Endothelial cell of umbilical vein (primary cell): ENCODE results near the gene EVI5. TPM values are rescaled to one million over a fixed set of nuclear protein-coding genes. Genes with fewer than 3 reads are reported as not detected.

ENCODE experiments used
- BruUV-seq: library from RNA; stranded (reverse); fragments of 400-500 nt; replicated peaks from 2 replicates; lab custom pipeline; 2021; lab: Mats Ljungman, UMichigan
- CTCF ChIA-PET: fragments of 300-600, 350-600 bp; sonication (Branson Sonifier 250); formaldehyde crosslinking; loops from one replicate; lab custom pipeline; 2021; ENCODE audit warnings: antibody characterized with exemption, inconsistent platforms; lab: Charles Lee
- POLR2A ChIA-PET: fragments of 300-600, 350-600 bp; sonication (Branson Sonifier 250); formaldehyde crosslinking; loops from one replicate; lab custom pipeline; 2021; ENCODE audit warnings: antibody characterized with exemption, inconsistent platforms; lab: Charles Lee
- DNase-seq: peaks from one replicate; pipeline ENCODE4 v3.0.0-alpha.2; 2011; ENCODE audit warnings: low read depth, low spot score
- FAIRE-seq: peaks from 2 replicates; lab custom pipeline; 2011; peaks lifted over from hg19 to GRCh38; lab: Jason Lieb, UNC
- H2AFZ ChIP-seq: 2 replicates; pipeline ENCODE4 v1.6.0; 2012; ENCODE audit warnings: low read depth, low read length, control low read depth, inconsistent platforms
- H3K27ac ChIP-seq: 2 replicates; pipeline ENCODE4 v1.5.1; 2011; ENCODE audit warnings: low read depth, mild to moderate bottlenecking, control low read depth, low read length, moderate library complexity; ENCODE audit not compliant: insufficient read depth
- H3K27me3 ChIP-seq, 2 experiments: 2 replicates each; pipeline versions ENCODE4 v1.6.0 to v1.6.1; 2011; ENCODE audit warnings: low read length in 2 of 2, mixed read lengths in 1 of 2; ENCODE audit not compliant: control insufficient read depth in 2 of 2, insufficient read depth in 2 of 2
- H3K36me3 ChIP-seq, 2 experiments: 2 replicates in 1 of 2; 3 replicates in 1 of 2; pipeline ENCODE4 v1.5.1; 2011; ENCODE audit warnings: low read length in 2 of 2, mild to moderate bottlenecking in 1 of 2, moderate library complexity in 1 of 2; ENCODE audit not compliant: control insufficient read depth in 2 of 2, insufficient read depth in 2 of 2; ENCODE audit errors: extremely low read depth in 1 of 2
- H3K4me1 ChIP-seq: 3 replicates; pipeline ENCODE4 v1.5.1; 2011; ENCODE audit warnings: mild to moderate bottlenecking, low read length; ENCODE audit not compliant: control insufficient read depth, insufficient read depth; ENCODE audit errors: extremely low read depth
- H3K4me2 ChIP-seq: 2 replicates; pipeline ENCODE4 v1.6.1; 2011; ENCODE audit warnings: low read length, control low read depth, mixed read lengths; ENCODE audit not compliant: insufficient read depth
- H3K4me3 ChIP-seq, 3 experiments: fragments of 200-600 bp in 1 of 3; sonication (generic), shearing (Covaris generic) in 1 of 3; replicated peaks in 1 of 3; 2 replicates each; pipeline ENCODE4 v1.5.1; 2011 to 2016; ENCODE audit warnings: control low read depth in 3 of 3, low read length in 3 of 3, mild to moderate bottlenecking in 2 of 3, inconsistent platforms in 1 of 3, low read depth in 1 of 3, moderate library complexity in 1 of 3; ENCODE audit not compliant: insufficient read depth in 1 of 3
- H3K79me2 ChIP-seq: 2 replicates; pipeline ENCODE4 v1.6.0; 2012; ENCODE audit warnings: low read length, inconsistent platforms; ENCODE audit not compliant: control insufficient read depth, insufficient read depth
- H3K9ac ChIP-seq: replicated peaks from 2 replicates; pipeline ENCODE3; 2011; ENCODE audit warnings: low read length, control low read depth; ENCODE audit not compliant: insufficient read depth; ENCODE audit errors: extremely low read depth
- H3K9me1 ChIP-seq: replicated peaks from 3 replicates; pipeline ENCODE4 v1.6.0; 2011; ENCODE audit warnings: mild to moderate bottlenecking, low read length; ENCODE audit not compliant: control insufficient read depth, insufficient read depth; ENCODE audit errors: extremely low read depth
- H3K9me3 ChIP-seq: replicated peaks from 2 replicates; pipeline ENCODE4 v1.5.1; 2012; ENCODE audit warnings: low read length, inconsistent platforms; ENCODE audit not compliant: control insufficient read depth, insufficient read depth
- H4K20me1 ChIP-seq: replicated peaks from 2 replicates; pipeline ENCODE3; 2011; ENCODE audit warnings: mild to moderate bottlenecking, low read length; ENCODE audit not compliant: control insufficient read depth, insufficient read depth; ENCODE audit errors: extremely low read depth
- CTCF ChIP-seq, 2 donors: IDR thresholded peaks; 1 replicate in 1 of 2; 2 replicates in 1 of 2; pipeline ENCODE4 v1.5.1; 2011; ENCODE audit warnings: low read length in 2 of 2, mild to moderate bottlenecking in 2 of 2, moderate library complexity in 2 of 2, control low read depth in 1 of 2, inconsistent platforms in 1 of 2, low read depth in 1 of 2; ENCODE audit not compliant: insufficient read depth in 1 of 2; ENCODE audit errors: extremely low read depth in 1 of 2
- EZH2 ChIP-seq: IDR thresholded peaks from 2 replicates; pipeline ENCODE4 v1.6.1; 2012; ENCODE audit warnings: borderline replicate concordance, low read depth, mild to moderate bottlenecking, moderate library complexity, low read length, inconsistent platforms; ENCODE audit not compliant: severe bottlenecking
- FOS ChIP-seq: IDR thresholded peaks from 2 replicates; pipeline ENCODE4 v1.6.1; 2011; ENCODE audit warnings: mild to moderate bottlenecking, low read length, moderate library complexity, borderline replicate concordance; ENCODE audit not compliant: insufficient read depth
- GATA2 ChIP-seq: IDR thresholded peaks from 2 replicates; pipeline ENCODE4 v1.7.0; 2011; ENCODE audit warnings: low read depth, mild to moderate bottlenecking, moderate library complexity, mixed read lengths, low read length; ENCODE audit not compliant: insufficient read length, insufficient read depth
- JUN ChIP-seq: IDR thresholded peaks from 2 replicates; pipeline ENCODE4 v1.6.1; 2011; ENCODE audit warnings: borderline replicate concordance, low read depth; ENCODE audit not compliant: insufficient read length, insufficient read depth
- MAX ChIP-seq: IDR thresholded peaks from 2 replicates; pipeline ENCODE4 v1.6.1; 2011; ENCODE audit not compliant: insufficient read depth, insufficient read length
- MYC ChIP-seq: IDR thresholded peaks from one replicate; pipeline ENCODE4 v1.6.1; 2011; ENCODE audit warnings: mild to moderate bottlenecking, low read depth, low read length
- POLR2A ChIP-seq: IDR thresholded peaks from 2 replicates; pipeline ENCODE4 v1.6.1; 2012; ENCODE audit warnings: low read depth, mild to moderate bottlenecking, control low read depth, low read length
- POLR2AphosphoS5 ChIP-seq: IDR thresholded peaks from 2 replicates; pipeline ENCODE4 v1.6.1; 2012; ENCODE audit warnings: low read depth, mild to moderate bottlenecking, control low read depth, low read length, moderate library complexity; ENCODE audit not compliant: insufficient read depth
- dilution Hi-C: fragments of 300-500 bp; cut with MboI; formaldehyde crosslinking; loops from one replicate; pipeline ENCODE4 v1.15.0; 2019; ENCODE audit warnings: low sequenced_read_pairs; ENCODE audit not compliant: extremely low pct_ligation_motif_present
- intact Hi-C: fragments of 100-400 bp; cut with micrococcal nuclease; formaldehyde crosslinking; loops from one replicate; pipeline ENCODE4 v1.10.0; 2022
- polyA plus RNA-seq, 4 experiments: library from polyadenylated mRNA; depleted of rRNA in 3 of 4; stranded (reverse) in 3 of 4; unstranded in 1 of 4; fragments of >200 nt; gene quantifications; 2 replicates each; pipeline versions ENCODE4 v1.2.1 to v1.2.3, GENCODE V29; 2011 to 2012; ENCODE audit warnings: missing spikeins in 1 of 4
- total RNA-seq: library from RNA; stranded (reverse); gene quantifications from 2 replicates; pipeline ENCODE4 v1.2.3, GENCODE V29; 2021

EVI5 gene
- total and polyA plus RNA-seq, 2 donors (not counting 3 experiments of a cell fraction or from before 2014, with no cell fraction given) = 5.0 to 26.2 TPM

- Histone ChIP-seq H3K9me1 (no peaks in the 10 kb centered on the region), H3K4me2 (no peak overlapping the region), H3K36me3 (no peaks in the 10 kb centered on the region), H2AFZ (no peak overlapping the region), H3K9ac (no peak overlapping the region), H3K79me2 (no peaks in the 10 kb centered on the region), H3K4me3 (no peak overlapping the region), H4K20me1 (no peaks in the 10 kb centered on the region), H3K9me3 (no peaks in the 10 kb centered on the region), H3K27ac (no peak overlapping the region), H3K27me3 (peaks cover 26 to 30% of the 10 kb centered on the region in 2 experiments), H3K4me1 (no peaks in the 10 kb centered on the region)
- POLR2A ChIA-PET = no interaction called here
- no TSS peak for BruUV-seq
- CTCF ChIA-PET = interaction anchor here (1.2 kb wide), 1 partner anchor 164 kb away, joined by 6 read pairs; no protein-coding TSS in a partner anchor
- no peak for DNase-seq
- intact Hi-C loops = no loop called here
- dilution Hi-C loops = no loop called here
- no peak for FAIRE-seq
- no peak for TF ChIP-seq MYC
- TF ChIP-seq POLR2A = no peak
- no peak for TF ChIP-seq MAX
- no peak for TF ChIP-seq EZH2
- TF ChIP-seq JUN = no peak
- TF ChIP-seq POLR2AphosphoS5 = no peak
- TF ChIP-seq FOS = no peak
- no peak for TF ChIP-seq GATA2
- no peak for TF ChIP-seq CTCF (IDR thresholded peaks at IDR 0.05; ENCODE audit: extremely low read depth in 1 of 2, insufficient read depth in 1 of 2, low read depth in 1 of 2, low read length in 2 of 2)
Observed at GRCh38 chr1:92473781-92474495, 311.0 kb downstream of the EVI5 start.
